Panc1 (cell line): Measurements from ENCODE around the gene ZDHHC14. TPM values are rescaled to one million over a fixed set of nuclear protein-coding genes. Genes with fewer than 3 reads are reported as not detected.

Experiments used
- ATAC-seq: fragments of 200-7000 bp; cut with Tn5 transposase; 2 replicates; pipeline ENCODE4 v1.9.1; 2020; ENCODE audit warnings: mild to moderate bottlenecking, moderate library complexity
- BruUV-seq: library from RNA; stranded (reverse); fragments of 400-500 nt; replicated peaks from 2 replicates; lab custom pipeline; 2021; lab: Mats Ljungman, UMichigan
- CTCF ChIA-PET: fragments of 300-600 bp; sonication (Branson Sonifier 250); formaldehyde crosslinking; loops from one replicate; lab custom pipeline; 2022; ENCODE audit warnings: antibody characterized with exemption; lab: Charles Lee
- POLR2A ChIA-PET: fragments of 300-600 bp; sonication (Branson Sonifier 250); formaldehyde crosslinking; loops from one replicate; lab custom pipeline; 2022; ENCODE audit warnings: antibody characterized with exemption; lab: Charles Lee
- DNase-seq: peaks from one replicate; pipeline ENCODE4 v3.0.0-alpha.2; 2010; ENCODE audit warnings: low read depth, low spot score
- H3K27ac ChIP-seq: 2 replicates; pipeline ENCODE4 v1.5.1; 2011; ENCODE audit warnings: mild to moderate bottlenecking, low read length, inconsistent platforms
- H3K27me3 ChIP-seq: fragments of 200-500 bp; sonication (Bioruptor generic); 2 replicates; pipeline ENCODE4 v1.6.0; 2014; ENCODE audit warnings: low read length, inconsistent platforms; ENCODE audit not compliant: control insufficient read depth, insufficient read depth
- H3K36me3 ChIP-seq: fragments of 200-500 bp; sonication (Bioruptor generic); 2 replicates; pipeline ENCODE4 v1.5.1; 2014; ENCODE audit warnings: inconsistent platforms, mild to moderate bottlenecking, low read length, moderate library complexity; ENCODE audit not compliant: control insufficient read depth, insufficient read depth
- H3K4me1 ChIP-seq: 2 replicates; pipeline ENCODE4 v1.5.1; 2011; ENCODE audit warnings: inconsistent platforms, mild to moderate bottlenecking, low read length, moderate library complexity; ENCODE audit not compliant: control insufficient read depth, insufficient read depth
- H3K4me3 ChIP-seq, 2 experiments: 2 replicates each; pipeline ENCODE4 v1.5.1; 2011 to 2012; ENCODE audit warnings: low read depth in 2 of 2, low read length in 2 of 2, mild to moderate bottlenecking in 2 of 2, inconsistent platforms in 1 of 2, moderate library complexity in 1 of 2
- H3K9me3 ChIP-seq: fragments of 200-500 bp; sonication (Bioruptor generic); 2 replicates; pipeline ENCODE4 v1.5.1; 2014; ENCODE audit warnings: low read depth, mild to moderate bottlenecking, inconsistent platforms, low read length, moderate library complexity; ENCODE audit not compliant: control insufficient read depth, insufficient read depth
- CTCF ChIP-seq: fragments of 450-650 bp; IDR thresholded peaks from 2 replicates; pipeline ENCODE4 v1.5.1; 2017; ENCODE audit warnings: mild to moderate bottlenecking
- POLR2AphosphoS5 ChIP-seq: IDR thresholded peaks from 2 replicates; pipeline ENCODE4 v1.6.1; 2012; ENCODE audit warnings: mild to moderate bottlenecking, low read depth, low read length, moderate library complexity
- REST ChIP-seq, 2 experiments: IDR thresholded peaks; 2 replicates each; pipeline ENCODE4 v1.6.1; 2011 to 2012; ENCODE audit warnings: low read depth in 2 of 2, control low read depth in 1 of 2, low read length in 1 of 2, mild to moderate bottlenecking in 1 of 2, moderate library complexity in 1 of 2; ENCODE audit not compliant: insufficient read depth in 1 of 2
- SIN3A ChIP-seq: IDR thresholded peaks from 2 replicates; pipeline ENCODE4 v1.6.1; 2012; ENCODE audit warnings: low read depth, mild to moderate bottlenecking, low read length, moderate library complexity, borderline replicate concordance; ENCODE audit not compliant: insufficient read depth
- TCF7L2 ChIP-seq: IDR thresholded peaks from 2 replicates; pipeline ENCODE4 v1.6.1; 2011; ENCODE audit warnings: mild to moderate bottlenecking, low read depth, low read length, inconsistent platforms
- in situ Hi-C: cut with HindIII; loops from 2 replicates; pipeline ENCODE4 v1.10.0; 2016; ENCODE audit warnings: low sequenced_read_pairs, low pct_unique_long_range_greater_than_20kb
- intact Hi-C: fragments of 100-400 bp; cut with micrococcal nuclease; formaldehyde crosslinking; loops from one replicate; pipeline ENCODE4 v1.10.0; 2022; ENCODE audit not compliant: unreplicated experiment
- total RNA-seq: library from RNA; stranded (reverse); gene quantifications from one replicate; pipeline ENCODE4 v1.2.1, GENCODE V29; 2021; ENCODE audit not compliant: unreplicated experiment

The ZDHHC14 gene
- total RNA-seq, 1 experiment from 2014 or later: 19.9 TPM

GRCh38 chr6:157372501-157373280, 8.3 kb upstream of the ZDHHC14 start:
- H3K4me1 ChIP-seq: no peaks in the 10 kb centered on the region
- no peaks in the 10 kb centered on the region for H3K27me3 ChIP-seq
- H3K27ac ChIP-seq: no peak overlapping the region
- ATAC-seq: no peak
- ChIA-PET POLR2A (no interaction called here), CTCF (no interaction called here)
- intact Hi-C loops (loop anchor here (10.0 kb wide), 1 partner anchor 48 kb away; the partner anchor contains the start of gene TMEM242), in situ Hi-C loops (no loop called here)
- H3K4me3 ChIP-seq: no peak overlapping the region
- H3K36me3 ChIP-seq: no peaks in the 10 kb centered on the region
- TF ChIP-seq REST (IDR thresholded peaks at IDR 0.05; ENCODE audit: insufficient read depth in 1 of 2, low read depth in 2 of 2, low read length in 1 of 2) (no peak), SIN3A (no peak), POLR2AphosphoS5 (no peak), CTCF (no peak), TCF7L2 (no peak)
- DNase-seq: no peak
- H3K9me3 ChIP-seq: no peaks in the 10 kb centered on the region
- BruUV-seq: no TSS peak

- no peaks in the 10 kb centered on the region for H3K27me3 ChIP-seq
- no peak overlapping the region for H3K27ac ChIP-seq
- no peaks in the 10 kb centered on the region for H3K36me3 ChIP-seq
- CTCF ChIA-PET: no interaction called here
- H3K4me1 ChIP-seq: peaks cover 4% of the 10 kb centered on the region; the same call in 1 of the 2 replicates
- H3K9me3 ChIP-seq: no peaks in the 10 kb centered on the region
- intact Hi-C loops (loop anchor here (10.0 kb wide), 1 partner anchor 50 kb away; the partner anchor contains the start of gene TMEM242), in situ Hi-C loops (no loop called here)
- no TSS peak for BruUV-seq
- no peak for TF ChIP-seq CTCF
- no peak for TF ChIP-seq TCF7L2
- no peak for TF ChIP-seq SIN3A
- no peak for TF ChIP-seq POLR2AphosphoS5
- no peak for TF ChIP-seq REST (IDR thresholded peaks at IDR 0.05; ENCODE audit: insufficient read depth in 1 of 2, low read depth in 2 of 2, low read length in 1 of 2)
- ATAC-seq: no peak
- H3K4me3 ChIP-seq: no peak overlapping the region
- no peak for DNase-seq
- POLR2A ChIA-PET: no interaction called here
These were observed 6.0 kb upstream of the ZDHHC14 start for GRCh38 chr6:157374889-157375443.
